ENCODE results near the gene ARID1B.

Gene ARID1B

GRCh38 chr6:156830126-156830525 lies 52.9 kb downstream of the ARID1B start:
- no peak for DNase-seq (ENCODE audit: low read depth, low spot score)
- in situ Hi-C loops (cut with HindIII; ENCODE audit: low sequenced_read_pairs): no loop called here
- H3K4me3 ChIP-seq (ENCODE audit: low read depth, low read length): no peak overlapping the region
- TF ChIP-seq CTCF (IDR thresholded peaks at IDR 0.05; ENCODE audit: low read depth, low read length): no peak

GRCh38 chr6:156832231-156832647 lies 55.1 kb downstream of the ARID1B start:
- DNase-seq (ENCODE audit: low read depth, low spot score): peak; percentile 67
- no peak overlapping the region for H3K4me3 ChIP-seq (ENCODE audit: low read depth, low read length)
- in situ Hi-C loops (cut with HindIII; ENCODE audit: low sequenced_read_pairs): no loop called here
- TF ChIP-seq CTCF (IDR thresholded peaks at IDR 0.05; ENCODE audit: low read depth, low read length): no peak

- in situ Hi-C loops (cut with HindIII; ENCODE audit: low sequenced_read_pairs): no loop called here
- TF ChIP-seq CTCF (IDR thresholded peaks at IDR 0.05; ENCODE audit: low read depth, low read length): no peak
- DNase-seq (ENCODE audit: low read depth, low spot score): no peak
- H3K4me3 ChIP-seq (ENCODE audit: low read depth, low read length): no peak overlapping the region
Measured at GRCh38 chr6:156832669-156833068, 55.5 kb downstream of the ARID1B start.

- no peak for DNase-seq (ENCODE audit: low read depth, low spot score)
- in situ Hi-C loops (cut with HindIII; ENCODE audit: low sequenced_read_pairs): no loop called here
- no peak for TF ChIP-seq CTCF (IDR thresholded peaks at IDR 0.05; ENCODE audit: low read depth, low read length)
- no peak overlapping the region for H3K4me3 ChIP-seq (ENCODE audit: low read depth, low read length)
Measured at GRCh38 chr6:156833755-156834154, 56.6 kb downstream of the ARID1B start.

GRCh38 chr6:156839129-156839528 lies 62.0 kb downstream of the ARID1B start:
- no peak for TF ChIP-seq CTCF (IDR thresholded peaks at IDR 0.05; ENCODE audit: low read depth, low read length)

GRCh38 chr6:156839591-156840001 lies 62.4 kb downstream of the ARID1B start:
- H3K4me3 ChIP-seq (ENCODE audit: low read depth, low read length): no peak overlapping the region
- no peak for TF ChIP-seq CTCF (IDR thresholded peaks at IDR 0.05; ENCODE audit: low read depth, low read length)
- in situ Hi-C loops (cut with HindIII; ENCODE audit: low sequenced_read_pairs): no loop called here
- DNase-seq (ENCODE audit: low read depth, low spot score): peak; percentile 48

More at GRCh38 chr6:156839129-156839528, 62.0 kb downstream of the ARID1B start:
- no peak overlapping the region for H3K4me3 ChIP-seq (ENCODE audit: low read depth, low read length)
- in situ Hi-C loops (cut with HindIII; ENCODE audit: low sequenced_read_pairs): no loop called here
- DNase-seq (ENCODE audit: low read depth, low spot score): no peak

GRCh38 chr6:156840136-156840535 lies 63.0 kb downstream of the ARID1B start:
- in situ Hi-C loops (cut with HindIII; ENCODE audit: low sequenced_read_pairs): no loop called here
- H3K4me3 ChIP-seq (ENCODE audit: low read depth, low read length): no peak overlapping the region
- peak; percentile 26 for DNase-seq (ENCODE audit: low read depth, low spot score)
- no peak for TF ChIP-seq CTCF (IDR thresholded peaks at IDR 0.05; ENCODE audit: low read depth, low read length)
